ENCODE data around the gene TEX2. TPM values are rescaled to one million over a fixed set of nuclear protein-coding genes. Genes with fewer than 3 reads are reported as not detected.

The TEX2 gene
- total RNA-seq, 1 experiment from 2014 or later, result 35.1 TPM

DNA sequence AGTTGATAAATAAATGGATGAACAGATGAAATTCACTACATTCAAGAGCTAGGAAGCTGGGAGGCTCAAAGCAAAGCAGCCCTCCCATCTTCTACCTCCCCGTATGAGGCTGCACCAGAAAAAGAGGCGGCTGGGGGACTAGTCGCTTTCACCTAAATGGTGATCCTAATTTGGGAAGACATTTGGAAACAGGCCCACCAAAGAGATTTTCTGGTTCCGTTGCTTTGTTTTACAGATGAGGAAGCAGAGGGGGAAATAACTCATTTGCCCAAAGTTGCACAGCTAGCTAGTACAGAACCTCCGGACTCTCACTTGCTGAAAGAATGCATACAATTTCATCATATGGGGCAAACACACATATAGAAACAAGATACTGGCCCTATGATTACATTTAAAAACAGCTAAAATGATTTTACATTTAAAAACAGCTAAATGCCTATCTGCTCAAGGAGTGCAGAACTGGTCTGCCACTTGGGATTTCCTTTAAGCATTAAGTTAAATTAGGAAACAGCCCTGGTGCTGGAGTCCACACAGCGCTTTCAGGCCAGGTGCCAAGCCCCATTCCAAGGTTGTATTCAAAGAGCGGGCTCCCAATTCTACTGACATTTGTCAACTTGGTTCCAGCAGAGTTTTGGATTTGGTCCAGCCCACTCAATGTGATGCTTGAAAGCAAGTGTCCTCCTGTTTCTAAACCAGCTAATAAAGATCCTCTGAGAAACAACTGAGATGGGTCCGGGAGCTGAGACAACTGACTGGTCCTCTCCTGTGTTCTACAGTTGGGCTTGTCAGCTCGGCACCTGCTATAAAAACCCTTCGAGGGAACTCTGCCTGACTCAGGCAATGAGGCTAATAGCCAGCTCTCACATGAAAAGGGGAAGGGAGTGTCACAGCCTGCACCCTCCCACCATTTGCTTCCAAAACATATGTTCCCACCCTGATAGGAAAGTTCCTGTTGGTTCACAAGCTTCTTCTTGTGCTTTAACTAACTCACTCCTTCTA is 144.8 kb downstream of the TEX2 start:
- peak; percentile 27 for DNase-seq (ENCODE audit: low read depth)

DNA sequence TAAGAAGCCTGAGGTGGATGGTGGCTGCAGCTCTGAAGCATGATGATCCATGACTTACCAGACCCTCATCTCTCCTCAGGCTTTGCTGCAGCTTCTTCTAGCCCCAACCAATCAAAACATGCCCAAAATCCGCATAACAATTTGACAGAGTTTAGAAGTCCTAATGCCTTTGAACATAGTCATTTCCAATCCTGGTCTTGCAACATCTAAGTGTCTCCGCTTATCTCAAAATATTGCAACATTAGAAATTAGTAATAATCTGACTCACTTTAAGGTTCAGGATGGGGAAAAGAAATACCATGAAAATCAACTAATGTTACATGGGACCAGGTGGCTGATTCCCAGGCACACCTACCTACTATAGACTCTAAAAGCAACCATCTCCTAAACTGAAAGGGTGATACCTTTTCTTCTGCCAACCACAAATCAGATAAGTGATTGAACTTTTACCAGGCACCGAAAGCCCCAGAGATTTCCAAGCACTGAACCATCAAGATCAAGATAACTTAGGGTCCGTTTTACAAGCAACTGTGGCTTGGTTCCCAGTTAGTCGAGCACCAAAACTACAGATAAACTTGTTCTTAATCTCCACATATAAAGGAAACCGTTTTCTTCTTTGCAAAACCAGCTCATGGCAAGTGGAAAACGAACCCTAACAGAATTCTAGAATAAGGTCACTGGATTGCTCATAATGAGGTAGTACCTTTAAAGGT is 147.1 kb downstream of the TEX2 start:
- DNase-seq (ENCODE audit: low read depth), result peak; percentile 64

DNA sequence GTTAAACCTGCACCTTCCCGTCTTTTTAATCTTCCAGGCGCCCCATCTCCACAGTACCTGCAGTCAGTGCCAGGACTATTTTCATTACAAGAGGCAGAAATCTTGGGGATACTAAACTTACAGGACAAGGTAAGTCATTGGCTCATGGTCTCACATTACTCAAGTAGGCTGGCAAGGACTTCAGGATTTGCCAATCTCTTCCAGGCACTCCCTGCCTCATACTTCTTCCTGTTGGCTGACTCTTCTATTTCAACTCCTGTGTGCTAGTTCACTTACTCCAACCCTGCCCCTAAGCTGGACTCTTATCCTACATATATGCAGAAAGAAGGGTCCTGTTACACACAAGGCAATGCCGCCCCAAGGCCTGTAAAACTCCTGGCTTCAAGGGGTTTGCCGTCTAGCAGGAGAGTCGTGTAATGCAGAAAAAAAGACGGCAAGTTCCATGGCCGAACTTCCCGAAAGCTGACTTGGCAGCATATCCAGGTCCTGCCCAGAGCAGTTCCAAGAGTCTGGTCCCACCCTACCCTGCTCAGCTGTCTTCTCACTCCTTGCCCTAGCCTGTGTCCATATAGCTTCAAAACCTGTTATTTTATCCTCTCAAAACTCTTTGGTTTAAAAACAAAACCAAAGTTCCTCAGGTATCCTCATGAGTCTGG is 147.9 kb downstream of the TEX2 start:
- DNase-seq (ENCODE audit: low read depth), result no peak

DNA sequence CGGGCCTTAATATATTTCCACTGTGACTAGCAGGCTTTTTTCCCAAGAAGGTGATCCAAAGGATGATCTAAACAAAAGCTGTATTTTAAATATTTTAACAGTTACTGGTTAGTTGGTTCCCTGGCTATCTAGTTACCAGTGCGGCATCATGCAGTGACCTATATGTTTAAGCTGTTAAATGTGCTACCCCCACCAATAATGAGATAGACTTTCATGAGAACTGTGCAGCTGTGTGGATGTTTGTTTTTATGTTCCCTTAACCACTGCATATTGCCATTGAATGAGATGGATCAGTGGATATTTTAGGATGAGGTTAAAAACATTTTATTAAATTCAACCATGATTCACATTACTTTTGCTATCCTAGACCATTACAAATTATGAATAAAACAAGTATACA is 150.1 kb downstream of the TEX2 start:
- no peak for DNase-seq (ENCODE audit: low read depth)

DNA sequence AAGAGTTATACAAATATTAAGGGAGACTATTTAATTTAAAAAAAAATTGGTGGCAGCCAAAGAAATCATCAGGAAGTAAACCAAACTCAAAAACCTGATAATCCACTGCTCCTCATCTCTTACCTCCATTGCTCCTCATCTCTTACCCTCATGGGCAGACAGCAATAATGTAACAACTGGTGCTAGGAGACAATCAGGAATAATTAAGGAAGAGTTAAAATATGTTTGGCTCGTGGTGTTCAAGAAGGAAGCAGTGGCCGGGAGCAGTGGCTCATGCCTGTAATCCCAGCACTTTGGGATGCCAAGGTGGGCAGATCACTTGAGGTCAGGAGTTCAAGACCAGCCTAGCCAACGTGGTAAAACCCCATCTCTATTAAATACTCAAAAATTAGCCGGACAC is 151.2 kb downstream of the TEX2 start:
- DNase-seq (ENCODE audit: low read depth), result no peak

DNA sequence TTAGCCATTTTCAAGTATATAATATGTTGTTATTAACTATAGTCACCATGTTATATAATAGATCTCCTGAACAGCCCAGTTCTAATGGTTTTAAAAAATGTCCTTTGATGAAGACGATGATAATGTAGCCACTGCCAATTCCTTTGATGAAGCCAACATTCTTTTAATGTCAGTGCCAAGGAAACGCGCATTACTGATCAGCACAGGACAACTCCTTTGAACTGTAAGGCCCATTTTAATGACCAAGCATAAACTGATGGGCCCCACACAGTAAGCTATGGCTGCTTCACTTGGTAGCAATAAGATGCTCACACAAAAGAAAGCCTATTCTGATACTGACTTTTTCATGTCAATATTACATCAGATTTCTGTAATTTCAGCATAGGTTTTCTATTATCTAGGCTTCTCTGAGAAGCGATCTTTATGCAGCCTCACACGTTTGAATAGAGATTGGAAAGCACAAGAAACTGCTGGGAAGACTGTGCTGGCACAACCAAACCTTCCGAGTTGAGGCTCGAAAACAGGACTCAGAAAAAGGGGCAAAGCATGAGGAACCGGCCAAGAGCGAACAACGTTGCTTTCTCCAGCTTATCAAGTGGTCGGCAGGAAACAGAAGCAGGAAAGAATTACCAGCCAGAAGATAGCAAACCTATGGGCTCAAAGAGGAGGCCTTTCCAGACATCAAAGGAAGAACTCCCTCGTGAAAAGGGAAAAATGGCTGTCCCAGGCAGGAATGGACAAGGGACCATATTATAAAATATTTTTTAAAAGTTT is 152.5 kb downstream of the TEX2 start:
- no peak for DNase-seq (ENCODE audit: low read depth)

DNA sequence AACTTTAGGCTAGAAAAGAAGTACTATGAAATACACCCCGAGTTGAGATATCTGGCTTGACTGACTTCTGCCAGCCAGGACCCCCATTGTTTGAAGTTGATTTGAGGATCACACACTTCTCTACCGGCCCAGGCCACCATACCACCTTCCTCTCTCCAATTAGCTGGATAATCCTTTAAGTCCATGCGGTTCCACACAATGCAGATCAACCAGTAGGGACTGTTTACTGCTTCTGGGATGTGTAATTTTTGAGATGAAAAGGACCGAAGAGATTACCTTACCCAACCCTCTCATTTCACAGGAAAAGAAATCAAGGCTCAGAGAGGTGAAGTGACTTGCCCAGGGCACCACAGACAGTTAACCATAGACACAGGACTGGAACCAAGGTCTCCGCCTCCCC is 153.7 kb downstream of the TEX2 start:
- no peak for DNase-seq (ENCODE audit: low read depth)

DNA sequence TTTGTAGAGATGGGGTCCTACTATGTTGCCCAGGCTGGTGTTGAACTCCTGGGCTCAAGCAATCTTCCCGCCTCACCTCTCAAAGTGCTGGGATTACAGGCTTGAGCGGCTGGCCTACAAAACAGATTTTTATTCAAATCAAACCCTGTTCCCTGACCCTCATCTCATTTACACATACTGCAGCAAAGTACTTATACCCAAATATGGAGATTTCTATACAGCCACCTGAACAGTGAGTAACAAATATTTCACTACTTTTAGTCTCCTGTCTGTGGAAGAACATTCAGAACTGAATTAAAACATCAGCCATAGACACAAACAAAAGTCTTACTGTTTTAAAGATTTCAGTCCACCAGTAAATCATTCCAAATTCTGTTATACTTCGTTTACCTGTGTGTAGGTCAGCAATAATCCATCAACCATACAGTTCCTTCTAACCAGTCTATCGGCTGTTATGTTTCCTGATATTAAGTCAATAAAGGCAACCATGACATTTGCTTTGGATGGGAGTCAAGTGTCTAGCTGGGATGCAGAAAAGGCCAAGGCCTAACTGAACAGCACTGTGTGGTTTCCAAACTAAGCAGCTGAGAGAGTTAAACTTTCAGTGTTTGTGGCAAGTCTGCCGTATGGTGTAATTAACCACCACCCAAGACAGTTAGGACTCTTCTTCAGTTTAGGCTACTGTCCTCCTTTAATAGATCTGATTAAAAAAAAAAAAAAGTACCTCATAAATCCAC is 155.4 kb downstream of the TEX2 start:
- DNase-seq (ENCODE audit: low read depth), result no peak

DNA sequence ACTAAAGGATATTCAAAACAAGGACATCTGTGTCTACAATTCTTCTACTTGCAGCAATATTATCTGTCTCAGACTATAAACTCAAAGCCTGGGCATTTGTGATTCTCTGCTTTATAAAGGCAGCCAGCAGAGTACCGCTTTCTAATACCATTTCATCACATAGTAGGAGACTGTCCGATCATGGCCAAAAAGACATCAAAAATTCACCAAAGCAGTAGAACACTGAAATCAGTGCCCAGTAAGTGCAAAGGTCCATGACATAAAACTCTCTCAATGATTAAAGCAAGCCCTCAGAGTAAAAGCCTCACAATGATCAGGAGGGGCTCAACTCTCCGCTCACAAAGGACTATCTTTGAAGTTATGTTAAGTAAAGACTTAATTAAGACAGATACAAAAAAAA is 156.1 kb downstream of the TEX2 start:
- no peak for DNase-seq (ENCODE audit: low read depth)

DNA sequence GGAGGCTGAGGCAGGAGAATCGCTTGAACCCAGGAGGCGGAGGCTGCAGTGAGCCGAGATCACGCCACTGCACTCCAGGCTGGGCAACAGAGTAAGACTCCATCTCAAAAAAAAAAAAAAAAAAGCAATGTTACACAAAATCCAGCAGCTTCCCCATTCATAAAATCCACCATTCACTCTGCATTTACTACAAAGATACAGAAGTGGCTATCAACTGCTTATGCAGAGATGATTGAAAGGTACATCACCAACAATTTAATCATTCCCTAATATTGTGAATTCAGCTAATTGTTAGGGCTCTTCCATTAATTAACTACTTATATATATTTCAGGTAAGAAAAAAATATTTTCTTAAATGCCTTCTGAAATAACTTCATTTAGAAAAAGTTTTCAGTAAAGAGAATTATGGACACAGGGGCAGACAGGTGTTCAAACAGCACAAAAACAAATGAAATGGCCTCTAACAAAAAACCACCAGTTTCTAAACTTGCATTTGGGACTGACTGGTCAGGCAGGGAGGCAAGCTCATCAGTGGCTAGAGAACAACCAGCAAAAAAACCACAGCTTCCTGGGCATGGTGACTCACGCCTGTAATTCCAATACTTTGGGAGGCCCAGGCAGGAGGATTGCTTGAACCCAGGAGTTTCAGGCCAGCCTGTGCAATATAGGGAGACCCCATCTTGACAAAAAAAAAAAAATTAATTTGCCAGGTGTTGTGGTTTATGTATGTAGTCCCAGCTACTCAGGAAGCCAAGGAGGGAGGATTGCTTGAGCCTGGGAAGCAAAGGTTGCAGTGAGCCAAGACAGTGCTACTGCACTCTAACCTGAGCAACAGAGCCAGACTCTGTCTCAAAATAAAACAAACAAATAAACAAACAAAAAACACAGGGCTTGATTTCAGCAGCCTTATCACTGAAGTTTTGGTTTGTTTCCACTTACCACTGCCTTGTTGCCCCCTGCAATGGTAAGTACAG is 159.4 kb downstream of the TEX2 start:
- DNase-seq (ENCODE audit: low read depth), result peak; percentile 81

DNA sequence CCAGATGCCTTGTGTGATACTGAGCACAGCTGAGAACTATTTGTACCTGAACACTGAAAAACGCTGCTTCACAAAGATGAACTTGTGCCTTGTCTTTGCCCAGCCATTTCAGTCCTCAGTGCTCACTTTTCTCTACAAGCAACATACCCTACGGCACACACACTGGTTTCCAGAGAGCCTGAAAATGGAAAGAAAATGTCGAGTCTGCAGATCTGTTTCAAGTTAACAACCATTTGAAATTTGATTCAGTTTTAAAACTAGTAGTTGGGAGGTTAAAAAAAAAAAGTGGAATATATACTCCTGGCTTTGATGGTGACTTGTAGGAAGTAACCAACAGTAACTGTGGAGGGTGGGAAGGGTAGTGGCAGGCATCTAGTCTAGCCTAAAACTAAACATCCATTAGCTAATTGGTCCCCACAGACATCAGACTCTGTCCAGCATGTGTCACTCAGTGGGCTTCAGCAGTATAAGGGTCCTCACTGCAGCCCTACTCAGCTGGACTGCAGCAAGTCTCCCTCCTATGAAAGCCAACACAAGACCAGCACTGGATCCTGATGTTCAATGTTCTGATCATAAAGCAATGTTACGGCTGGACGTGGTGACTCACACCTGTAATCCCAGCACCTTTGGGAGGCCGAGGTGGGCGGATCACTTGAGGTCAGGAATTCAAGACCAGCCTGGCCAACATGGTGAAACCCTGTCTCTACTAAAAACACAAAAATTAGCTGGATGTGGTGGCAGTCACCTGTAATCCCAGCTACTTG is 160.3 kb downstream of the TEX2 start:
- DNase-seq (ENCODE audit: low read depth), result no peak

DNA sequence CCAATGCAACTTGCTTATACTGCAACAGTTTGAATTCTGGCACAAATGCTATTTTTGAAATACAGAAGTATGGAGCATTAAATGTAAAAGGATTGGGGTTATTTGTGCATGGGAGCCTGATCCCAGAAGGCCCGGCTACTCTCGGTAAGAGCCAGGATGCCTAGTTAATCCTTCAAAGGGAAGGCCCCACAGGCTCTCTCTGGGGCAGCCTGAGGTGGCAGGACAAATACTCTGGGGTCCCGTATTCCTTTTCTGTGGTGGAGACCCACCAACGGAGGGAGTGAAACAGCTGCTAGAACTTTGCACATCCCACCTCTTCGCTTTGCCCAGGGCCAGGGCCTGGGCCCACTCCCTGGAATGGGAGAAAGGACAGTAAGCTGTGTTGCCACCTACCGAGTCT is 163.5 kb downstream of the TEX2 start:
- DNase-seq (ENCODE audit: low read depth), result no peak

Other genes starting within 250 kb of the TEX2 start
- gene ICAM2, start 242.6 kb downstream of the TEX2 start, total RNA-seq (2014; rRNA removed), result 0.29 and 1.2 TPM in 2 replicates
- gene ERN1, start 133.1 kb downstream of the TEX2 start, total RNA-seq (2014; rRNA removed), result 2.9 and 3.8 TPM in 2 replicates
- gene PECAM1, start 127.6 kb upstream of the TEX2 start, total RNA-seq (2014; rRNA removed), result 0.19 and 0.46 TPM in 2 replicates
- 36.8 and 52.6 TPM in 2 replicates for gene MILR1, start 185.9 kb upstream of the TEX2 start, total RNA-seq (2014; rRNA removed)
- 6.5 and 8.7 TPM in 2 replicates for gene POLG2, start 233.8 kb upstream of the TEX2 start, total RNA-seq (2014; rRNA removed)
- gene DDX5, start 243.0 kb upstream of the TEX2 start, total RNA-seq (2014; rRNA removed), result 371 and 663 TPM in 2 replicates
- gene CEP95, start 243.7 kb upstream of the TEX2 start, total RNA-seq (2014; rRNA removed), result 15.0 and 17.8 TPM in 2 replicates

Data from LHCN-M2 (cell line).